A673 (cell line): Measurements from ENCODE around the gene FHIT. TPM values are rescaled to one million over a fixed set of nuclear protein-coding genes. Genes with fewer than 3 reads are reported as not detected.

ENCODE experiments used
- BruUV-seq: library from RNA; stranded (reverse); fragments of 400-500 nt; replicated peaks from 2 replicates; lab custom pipeline; 2021; lab: Mats Ljungman, UMichigan
- CTCF ChIA-PET: fragments of 300-600 bp; sonication (Branson Sonifier 250); formaldehyde crosslinking; loops from one replicate; lab custom pipeline; 2022; ENCODE audit warnings: antibody characterized with exemption; lab: Charles Lee
- POLR2A ChIA-PET: fragments of 300-600 bp; sonication (Branson Sonifier 250); formaldehyde crosslinking; loops from one replicate; lab custom pipeline; 2022; ENCODE audit warnings: antibody characterized with exemption; ENCODE audit not compliant: low non-redundant PET; lab: Charles Lee
- DNase-seq: peaks from one replicate; pipeline ENCODE4 v3.0.0-alpha.2; 2015; ENCODE audit warnings: low spot score
- H3K27ac ChIP-seq: fragments of 200-600 bp; sonication (generic); 2 replicates; pipeline ENCODE4 v1.5.1; 2016; ENCODE audit warnings: mixed run types, low read depth, mild to moderate bottlenecking, mixed read lengths, antibody characterized with exemption, low read length; ENCODE audit not compliant: poor library complexity, severe bottlenecking
- H3K27me3 ChIP-seq: fragments of 200-600 bp; sonication (generic); replicated peaks from 2 replicates; pipeline ENCODE4 v1.6.1; 2017; ENCODE audit warnings: mixed run types, low read depth, mild to moderate bottlenecking, mixed read lengths, antibody characterized with exemption, low read length; ENCODE audit not compliant: insufficient read depth, poor library complexity
- H3K36me3 ChIP-seq: fragments of 200-600 bp; sonication (generic); 2 replicates; pipeline ENCODE4 v1.6.1; 2016; ENCODE audit warnings: mixed run types, mild to moderate bottlenecking, mixed read lengths, antibody characterized with exemption, low read length; ENCODE audit not compliant: insufficient read depth, poor library complexity, severe bottlenecking
- H3K4me1 ChIP-seq: fragments of 200-600 bp; sonication (generic); 2 replicates; pipeline ENCODE4 v1.6.1; 2017; ENCODE audit warnings: mixed run types, mild to moderate bottlenecking, mixed read lengths, antibody characterized with exemption, low read length; ENCODE audit not compliant: insufficient read depth, poor library complexity, severe bottlenecking
- H3K4me3 ChIP-seq: fragments of 200-600 bp; sonication (generic); 2 replicates; pipeline ENCODE4 v1.5.1; 2016; ENCODE audit warnings: low read depth, mixed run types, mild to moderate bottlenecking, mixed read lengths, low read length; ENCODE audit not compliant: poor library complexity, severe bottlenecking
- H3K9me3 ChIP-seq: fragments of 200-600 bp; sonication (generic); 2 replicates; pipeline ENCODE4 v1.6.1; 2016; ENCODE audit warnings: mixed run types, low read depth, mild to moderate bottlenecking, mixed read lengths, antibody characterized with exemption, low read length; ENCODE audit not compliant: poor library complexity, severe bottlenecking
- CTCF ChIP-seq: fragments of 300-800, 200-600 bp; sonication (generic); conservative IDR thresholded peaks from 2 replicates; pipeline ENCODE4 v1.5.1; 2017; ENCODE audit warnings: low read depth, mild to moderate bottlenecking, antibody characterized with exemption, low read length, moderate library complexity, mixed read lengths
- EZH2 ChIP-seq: fragments of 200-600 bp; sonication (generic); IDR thresholded peaks from 2 replicates; pipeline ENCODE4 v1.6.1; 2017; ENCODE audit warnings: borderline replicate concordance, low read depth, mild to moderate bottlenecking, mixed read lengths, antibody characterized with exemption, low read length; ENCODE audit not compliant: poor library complexity, severe bottlenecking
- intact Hi-C: fragments of 100-400 bp; cut with micrococcal nuclease; formaldehyde crosslinking; loops from one replicate; pipeline ENCODE4 v1.10.0; 2022; ENCODE audit not compliant: unreplicated experiment
- total RNA-seq: library from RNA; stranded (reverse); gene quantifications from 2 replicates; pipeline ENCODE4 v1.2.3, GENCODE V29; 2021

Gene FHIT
- total RNA-seq, 1 experiment from 2014 or later: not detected

GRCh38 chr3:61008998-61009380 lies 242.3 kb downstream of the FHIT start:
- H3K27ac ChIP-seq: no peak overlapping the region
- no peak for TF ChIP-seq CTCF
- TF ChIP-seq EZH2: no peak
- H3K36me3 ChIP-seq: no peaks in the 10 kb centered on the region
- no peaks in the 10 kb centered on the region for H3K9me3 ChIP-seq
- H3K4me1 ChIP-seq: no peaks in the 10 kb centered on the region
- CTCF ChIA-PET: no interaction called here
- intact Hi-C loops: no loop called here
- H3K4me3 ChIP-seq: no peak overlapping the region
- DNase-seq: peak; percentile 1
- no TSS peak for BruUV-seq
- POLR2A ChIA-PET: no interaction called here
- H3K27me3 ChIP-seq: no peaks in the 10 kb centered on the region

- ChIA-PET CTCF (no interaction called here), POLR2A (no interaction called here)
- TF ChIP-seq CTCF (no peak), EZH2 (no peak)
- Histone ChIP-seq H3K9me3 (no peaks in the 10 kb centered on the region), H3K36me3 (no peaks in the 10 kb centered on the region), H3K27me3 (no peaks in the 10 kb centered on the region), H3K4me1 (no peaks in the 10 kb centered on the region), H3K4me3 (no peak overlapping the region), H3K27ac (no peak overlapping the region)
- DNase-seq: no peak
- intact Hi-C loops: no loop called here
- BruUV-seq: no TSS peak
Measured at GRCh38 chr3:61008153-61008997, 242.9 kb downstream of the FHIT start.

DNA sequence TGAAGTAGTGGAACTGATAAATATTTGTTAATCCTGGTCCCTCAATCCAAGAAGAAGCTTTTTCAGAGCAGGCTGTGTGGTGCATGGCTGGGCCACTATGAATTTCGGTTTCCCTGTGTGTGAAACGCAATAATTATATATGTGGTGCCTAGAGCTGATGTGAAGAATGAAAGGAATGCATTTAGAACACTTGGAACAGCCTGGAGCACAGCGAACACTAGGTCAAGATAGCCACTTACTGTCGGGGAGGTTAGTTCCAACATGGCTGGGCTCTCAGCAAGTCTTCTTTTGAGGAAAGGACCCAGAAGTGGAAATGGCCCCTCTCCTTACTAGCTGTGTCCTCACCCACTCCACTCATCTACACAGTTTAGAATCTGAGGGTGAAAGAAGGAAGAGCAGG lies 245.7 kb downstream of the FHIT start:
- ChIA-PET POLR2A (no interaction called here), CTCF (no interaction called here)
- BruUV-seq: no TSS peak
- DNase-seq: no peak
- H3K9me3 ChIP-seq: no peaks in the 10 kb centered on the region
- intact Hi-C loops: no loop called here
- no peak overlapping the region for H3K4me3 ChIP-seq
- H3K36me3 ChIP-seq: no peaks in the 10 kb centered on the region
- no peaks in the 10 kb centered on the region for H3K4me1 ChIP-seq
- TF ChIP-seq CTCF (no peak), EZH2 (no peak)
- no peak overlapping the region for H3K27ac ChIP-seq
- no peaks in the 10 kb centered on the region for H3K27me3 ChIP-seq
